Prostate gland (tissue), 2 donors: ENCODE data around the gene TRPM4.

ENCODE experiments used
- POLR2A ChIP-seq: fragments of 450-650 bp; IDR thresholded peaks from one replicate; pipeline ENCODE4 v1.6.1; 2016; ENCODE audit warnings: antibody characterized with exemption, mild to moderate bottlenecking
- POLR2AphosphoS5 ChIP-seq: sonication (generic); formaldehyde crosslinking; IDR thresholded peaks from one replicate; pipeline ENCODE4 v1.6.1; 2017; ENCODE audit warnings: antibody characterized with exemption
- TF ChIP-seq, protein P1 (sequence below), 4 experiments: fragments of 200-600 bp in 2 of 4; fragments of 450-650 bp in 2 of 4; sonication (generic) in 2 of 4; IDR thresholded peaks; 1 replicate in 3 of 4; 2 replicates in 1 of 4; pipeline ENCODE4 v1.5.1; 2016 to 2019; ENCODE audit warnings: antibody characterized with exemption in 4 of 4, mild to moderate bottlenecking in 2 of 4, moderate library complexity in 2 of 4

DNA sequence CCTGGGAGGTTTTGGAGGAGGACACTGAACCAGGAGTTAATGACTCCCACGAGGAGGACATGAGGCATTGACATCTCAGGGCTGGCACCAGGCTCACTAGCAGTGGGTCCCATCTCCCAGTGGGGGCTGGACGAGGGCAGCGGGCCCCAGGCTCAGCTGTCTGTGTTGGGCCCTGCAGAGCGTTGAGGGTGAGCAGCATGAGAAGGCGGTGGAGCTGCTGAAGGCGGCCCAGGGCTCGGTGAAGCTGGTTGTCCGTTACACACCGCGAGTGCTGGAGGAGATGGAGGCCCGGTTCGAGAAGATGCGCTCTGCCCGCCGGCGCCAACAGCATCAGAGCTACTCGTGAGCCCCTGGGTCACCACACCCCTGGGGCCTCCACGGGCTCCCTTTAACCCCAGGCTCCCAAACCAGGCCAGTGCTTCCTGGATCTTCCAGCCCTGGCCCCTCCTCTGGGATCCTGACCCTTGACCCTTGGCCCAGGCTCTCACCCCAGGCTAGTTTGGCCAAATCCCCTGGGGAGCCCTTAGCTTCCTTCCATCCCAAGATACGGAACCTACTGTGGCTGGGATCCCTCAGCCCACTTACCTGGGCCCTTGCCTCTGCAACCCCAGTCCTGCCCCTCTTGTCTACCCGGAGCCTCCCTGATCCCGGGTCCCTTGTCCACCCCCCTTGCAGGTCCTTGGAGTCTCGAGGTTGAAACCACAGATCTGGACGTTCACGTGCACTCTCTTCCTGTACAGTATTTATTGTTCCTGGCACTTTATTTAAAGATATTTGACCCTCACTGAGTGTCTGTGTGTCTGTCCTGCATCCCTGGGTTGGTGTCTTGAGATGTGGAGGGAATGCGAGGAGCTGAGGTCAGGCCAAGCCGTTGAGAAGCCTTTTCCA lies 39.7 kb upstream of the TRPM4 start:
- TF ChIP-seq, protein P1, sequence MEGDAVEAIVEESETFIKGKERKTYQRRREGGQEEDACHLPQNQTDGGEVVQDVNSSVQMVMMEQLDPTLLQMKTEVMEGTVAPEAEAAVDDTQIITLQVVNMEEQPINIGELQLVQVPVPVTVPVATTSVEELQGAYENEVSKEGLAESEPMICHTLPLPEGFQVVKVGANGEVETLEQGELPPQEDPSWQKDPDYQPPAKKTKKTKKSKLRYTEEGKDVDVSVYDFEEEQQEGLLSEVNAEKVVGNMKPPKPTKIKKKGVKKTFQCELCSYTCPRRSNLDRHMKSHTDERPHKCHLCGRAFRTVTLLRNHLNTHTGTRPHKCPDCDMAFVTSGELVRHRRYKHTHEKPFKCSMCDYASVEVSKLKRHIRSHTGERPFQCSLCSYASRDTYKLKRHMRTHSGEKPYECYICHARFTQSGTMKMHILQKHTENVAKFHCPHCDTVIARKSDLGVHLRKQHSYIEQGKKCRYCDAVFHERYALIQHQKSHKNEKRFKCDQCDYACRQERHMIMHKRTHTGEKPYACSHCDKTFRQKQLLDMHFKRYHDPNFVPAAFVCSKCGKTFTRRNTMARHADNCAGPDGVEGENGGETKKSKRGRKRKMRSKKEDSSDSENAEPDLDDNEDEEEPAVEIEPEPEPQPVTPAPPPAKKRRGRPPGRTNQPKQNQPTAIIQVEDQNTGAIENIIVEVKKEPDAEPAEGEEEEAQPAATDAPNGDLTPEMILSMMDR (IDR thresholded peaks at IDR 0.05) = no peak
- TF ChIP-seq POLR2A (no peak), POLR2AphosphoS5 (no peak)
